SK-N-SH (cell line): ENCODE measurements around the gene SLC34A2. TPM values are rescaled to one million over a fixed set of nuclear protein-coding genes. Genes with fewer than 3 reads are reported as not detected.

Experiments
- CTCF ChIA-PET: fragments of 300-600, 350-600 bp; formaldehyde crosslinking; extraction: SDS; loops from one replicate; lab custom pipeline; 2021; lab: Yijun Ruan, JAX
- POLR2A ChIA-PET: fragments of 350-600 bp; sonication (Branson Sonifier 250); formaldehyde crosslinking; extraction: SDS; loops from one replicate; lab custom pipeline; 2020; ENCODE audit warnings: antibody characterized with exemption, inconsistent platforms; lab: Yijun Ruan, JAX
- DNase-seq: peaks from one replicate; pipeline ENCODE4 v3.0.0; 2012
- H2AFZ ChIP-seq: fragments of 200-600 bp; sonication (generic); 2 replicates; pipeline ENCODE4 v1.8.1; 2016; ENCODE audit warnings: antibody characterized with exemption, mild to moderate bottlenecking, low read depth
- H3F3A ChIP-seq: fragments of 200-600 bp; sonication (generic); replicated peaks from 2 replicates; pipeline ENCODE3; 2016; ENCODE audit warnings: antibody characterized with exemption, mild to moderate bottlenecking; ENCODE audit not compliant: insufficient read depth
- H3K27ac ChIP-seq, 2 experiments: fragments of 200-500 bp in 1 of 2; fragments of 200-600 bp in 1 of 2; sonication (Bioruptor generic) in 1 of 2; sonication (generic), shearing (Covaris generic) in 1 of 2; 2 replicates each; pipeline versions ENCODE4 v1.5.1 to v1.6.1; 2014 to 2016; ENCODE audit warnings: low read depth in 2 of 2, inconsistent platforms in 1 of 2, low read length in 1 of 2, mild to moderate bottlenecking in 1 of 2, mixed read lengths in 1 of 2
- H3K27me3 ChIP-seq: fragments of 200-600 bp; sonication (generic), shearing (Covaris generic); 2 replicates; pipeline ENCODE4 v1.6.1; 2016; ENCODE audit warnings: mixed run types; ENCODE audit not compliant: insufficient read depth
- H3K36me3 ChIP-seq, 2 experiments: fragments of 200-500 bp in 1 of 2; fragments of 200-600 bp in 1 of 2; sonication (Bioruptor generic) in 1 of 2; sonication (generic) in 1 of 2; replicated peaks in 1 of 2; 2 replicates each; pipeline versions ENCODE3 to v1.5.1; 2014 to 2016; ENCODE audit warnings: low read length in 1 of 2, mild to moderate bottlenecking in 1 of 2; ENCODE audit not compliant: insufficient read depth in 2 of 2, control insufficient read depth in 1 of 2
- H3K4me1 ChIP-seq, 2 experiments: fragments of 200-500 bp in 1 of 2; fragments of 200-600 bp in 1 of 2; sonication (Bioruptor generic) in 1 of 2; sonication (generic), shearing (Covaris generic) in 1 of 2; 2 replicates each; pipeline versions ENCODE4 v1.5.1 to v1.6.1; 2014 to 2016; ENCODE audit warnings: low read depth in 1 of 2, low read length in 1 of 2, mixed run types in 1 of 2; ENCODE audit not compliant: insufficient read depth in 2 of 2, control insufficient read depth in 1 of 2
- H3K4me2 ChIP-seq: fragments of 200-600 bp; sonication (generic), shearing (Covaris generic); 2 replicates; pipeline ENCODE4 v1.6.1; 2017; ENCODE audit warnings: mixed run types
- H3K4me3 ChIP-seq, 2 experiments: fragments of 200-500 bp in 1 of 2; fragments of 200-600 bp in 1 of 2; sonication (Bioruptor generic) in 1 of 2; sonication (generic), shearing (Covaris generic) in 1 of 2; 2 replicates each; pipeline versions ENCODE4 v1.5.1 to v1.8.1; 2014 to 2016; ENCODE audit warnings: low read depth in 2 of 2, inconsistent platforms in 1 of 2, low read length in 1 of 2, mild to moderate bottlenecking in 1 of 2, mixed read lengths in 1 of 2, moderate library complexity in 1 of 2
- H3K79me2 ChIP-seq: fragments of 200-600 bp; sonication (generic); 2 replicates; pipeline ENCODE4 v1.8.1; 2017; ENCODE audit warnings: mild to moderate bottlenecking; ENCODE audit not compliant: insufficient read depth
- H3K9ac ChIP-seq: fragments of 200-600 bp; sonication (generic); 2 replicates; pipeline ENCODE4 v1.6.1; 2017; ENCODE audit warnings: mixed run types
- H3K9me2 ChIP-seq: fragments of 200-600 bp; sonication (generic); 2 replicates; pipeline ENCODE4 v1.6.1; 2017; ENCODE audit warnings: mixed run types
- H3K9me3 ChIP-seq: fragments of 200-600 bp; sonication (generic); 2 replicates; pipeline ENCODE4 v1.6.1; 2017; ENCODE audit warnings: mixed run types, mild to moderate bottlenecking, moderate library complexity
- H4K20me1 ChIP-seq: fragments of 200-600 bp; sonication (generic); 2 replicates; pipeline ENCODE4 v1.6.1; 2017; ENCODE audit warnings: mild to moderate bottlenecking, mixed run types; ENCODE audit not compliant: insufficient read depth
- ELF1 ChIP-seq: IDR thresholded peaks from 2 replicates; pipeline ENCODE4 v1.4.0; 2012
- EZH2phosphoT487 ChIP-seq: fragments of 200-600 bp; sonication (generic); IDR thresholded peaks from 2 replicates; pipeline ENCODE4 v1.6.1; 2017; ENCODE audit warnings: low read depth, mixed run types, mild to moderate bottlenecking, antibody characterized with exemption, moderate library complexity, borderline replicate concordance
- FOXM1 ChIP-seq: IDR thresholded peaks from 2 replicates; pipeline ENCODE4 v1.4.0; 2012; ENCODE audit warnings: low read depth, mild to moderate bottlenecking
- GABPA ChIP-seq: IDR thresholded peaks from 2 replicates; pipeline ENCODE4 v1.4.0; 2012; ENCODE audit warnings: low read depth, mild to moderate bottlenecking
- GATA2 ChIP-seq: sonication (generic); formaldehyde crosslinking; IDR thresholded peaks from 2 replicates; pipeline ENCODE4 v1.5.0; 2020; ENCODE audit warnings: mild to moderate bottlenecking, missing genetic modification reagents
- IRF3 ChIP-seq: fragments of 150-350 bp; IDR thresholded peaks from 2 replicates; pipeline ENCODE4 v1.6.1; 2016; ENCODE audit warnings: mild to moderate bottlenecking, low read depth, low read length
- MXI1 ChIP-seq: IDR thresholded peaks from 2 replicates; pipeline ENCODE4 v1.6.1; 2012; ENCODE audit warnings: mild to moderate bottlenecking, low read depth, low read length, improper control_type of control experiment
- NRF1 ChIP-seq: IDR thresholded peaks from 2 replicates; pipeline ENCODE4 v1.6.1; 2012; ENCODE audit warnings: low read depth, mild to moderate bottlenecking, low read length
- RAD21 ChIP-seq: IDR thresholded peaks from 2 replicates; pipeline ENCODE4 v1.6.1; 2012; ENCODE audit warnings: mild to moderate bottlenecking, low read length
- RCOR1 ChIP-seq: fragments of 150-350 bp; IDR thresholded peaks from 2 replicates; pipeline ENCODE4 v1.6.1; 2017; ENCODE audit warnings: antibody characterized with exemption, low read length
- SIN3A ChIP-seq: IDR thresholded peaks from 2 replicates; pipeline ENCODE4 v1.6.1; 2012; ENCODE audit warnings: low read depth, mild to moderate bottlenecking, low read length, moderate library complexity, borderline replicate concordance
- SMC3 ChIP-seq: IDR thresholded peaks from 2 replicates; pipeline ENCODE4 v1.6.1; 2012; ENCODE audit warnings: low read depth, low read length, improper control_type of control experiment
- TAF1 ChIP-seq: IDR thresholded peaks from 2 replicates; pipeline ENCODE4 v1.6.1; 2012; ENCODE audit warnings: low read depth, mild to moderate bottlenecking, low read length, moderate library complexity, borderline replicate concordance
- TCF12 ChIP-seq: IDR thresholded peaks from 2 replicates; pipeline ENCODE4 v1.4.0; 2012
- TEAD4 ChIP-seq: IDR thresholded peaks from 2 replicates; pipeline ENCODE4 v1.4.0; 2012; ENCODE audit warnings: mild to moderate bottlenecking, borderline replicate concordance; ENCODE audit not compliant: insufficient read depth
- YY1 ChIP-seq: IDR thresholded peaks from 2 replicates; pipeline ENCODE4 v1.4.0; 2012; ENCODE audit warnings: low read depth, mild to moderate bottlenecking
- ZBTB33 ChIP-seq: IDR thresholded peaks from 2 replicates; pipeline ENCODE4 v1.4.0; 2012; ENCODE audit warnings: low read depth, borderline replicate concordance
- WGBS: methylation state at CpG from one replicate; pipeline ENCODE4 v1.1.6; 2017; ENCODE audit warnings: low lambda C conversion rate; 5-methylcytosine and 5-hydroxymethylcytosine counted together
- polyA plus RNA-seq, 3 experiments: library from polyadenylated mRNA; depleted of rRNA; stranded (reverse); fragments of >200 nt; gene quantifications; 2 replicates each; pipeline ENCODE4 v1.2.3, GENCODE V29; 2012
- TF ChIP-seq, protein P1 (sequence below): fragments of 150-350 bp; IDR thresholded peaks from 2 replicates; pipeline ENCODE4 v1.6.1; 2017; ENCODE audit warnings: antibody characterized with exemption, low read length, low read depth, borderline replicate concordance

SLC34A2 gene
- polyA plus RNA-seq, 1 of the 3 experiments (the other 2 are of a cell fraction): not detected

DNA sequence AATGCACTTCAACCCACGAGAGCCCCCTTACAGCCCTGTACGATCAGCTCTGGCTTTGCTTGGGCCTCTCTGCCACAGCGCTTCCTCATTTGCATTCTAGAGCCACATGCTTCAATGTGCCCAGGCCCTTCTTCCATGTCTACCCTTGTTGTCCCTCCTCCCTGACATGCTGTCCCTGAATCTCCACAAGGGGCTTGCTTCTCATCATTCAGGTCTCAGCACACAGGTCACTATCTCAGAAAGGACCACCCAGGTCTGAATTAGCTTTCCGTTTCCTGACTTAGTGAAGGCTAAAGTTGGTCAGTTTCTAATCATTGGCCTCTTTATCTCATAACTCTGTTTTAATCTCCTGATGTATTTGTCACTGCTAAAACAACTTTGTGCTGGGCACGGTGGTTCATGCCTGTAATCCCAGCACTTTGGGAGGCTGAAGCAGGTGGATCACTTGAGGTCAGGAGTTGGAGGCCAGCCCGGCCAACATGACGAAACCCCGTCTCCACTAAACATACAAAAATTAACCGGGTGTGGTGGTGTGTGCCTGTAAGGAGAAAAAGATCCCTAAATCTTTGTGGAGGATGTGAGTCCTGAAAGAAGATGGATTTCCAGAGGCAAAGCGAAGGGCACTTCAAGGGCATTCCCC is 17.9 kb upstream of the SLC34A2 start:
- H2AFZ ChIP-seq: no peak overlapping the region

GRCh38 chr4:25638221-25638601 is 17.4 kb upstream of the SLC34A2 start:
- no peak overlapping the region for H3K4me3 ChIP-seq
- no peak for TF ChIP-seq NRF1
- TF ChIP-seq SMC3: no peak
- no peak for TF ChIP-seq ELF1
- no peak for TF ChIP-seq IRF3
- TF ChIP-seq TAF1: no peak
- no peak for TF ChIP-seq GATA2 (CRISPR knock-in tag)
- no peak for TF ChIP-seq TCF12
- no peak for TF ChIP-seq GABPA
- TF ChIP-seq EZH2phosphoT487: no peak
- no peaks in the 10 kb centered on the region for H3K4me1 ChIP-seq
- H3K9me2 ChIP-seq: no peaks in the 10 kb centered on the region
- H3F3A ChIP-seq: no peaks in the 10 kb centered on the region
- no peak overlapping the region for H3K9ac ChIP-seq
- no peaks in the 10 kb centered on the region for H3K27me3 ChIP-seq
- H3K36me3 ChIP-seq: no peaks in the 10 kb centered on the region
- H3K27ac ChIP-seq: no peak overlapping the region
- H2AFZ ChIP-seq: no peak overlapping the region
- no peaks in the 10 kb centered on the region for H3K79me2 ChIP-seq
- no peaks in the 10 kb centered on the region for H4K20me1 ChIP-seq
- CTCF ChIA-PET: no interaction called here
- H3K9me3 ChIP-seq: no peaks in the 10 kb centered on the region
- POLR2A ChIA-PET: no interaction called here
- no peak overlapping the region for H3K4me2 ChIP-seq
- 56% methylated on average over 4 of the region's 4 CpGs for WGBS
- DNase-seq: no peak

More for the DNA sequence above, 17.9 kb upstream of the SLC34A2 start:
- Histone ChIP-seq H3F3A (no peaks in the 10 kb centered on the region), H3K79me2 (no peaks in the 10 kb centered on the region), H3K9me2 (no peaks in the 10 kb centered on the region), H3K27ac (no peak overlapping the region), H3K36me3 (no peaks in the 10 kb centered on the region), H4K20me1 (no peaks in the 10 kb centered on the region), H3K27me3 (no peaks in the 10 kb centered on the region), H3K9me3 (no peaks in the 10 kb centered on the region), H3K4me1 (no peaks in the 10 kb centered on the region), H3K4me3 (no peak overlapping the region), H3K4me2 (no peak overlapping the region), H3K9ac (no peak overlapping the region)
- POLR2A ChIA-PET: no interaction called here
- no peak for TF ChIP-seq ZBTB33
- TF ChIP-seq YY1: no peak
- no peak for TF ChIP-seq GATA2 (CRISPR knock-in tag)
- no peak for TF ChIP-seq TEAD4
- no peak for TF ChIP-seq ELF1
- TF ChIP-seq RAD21: no peak
- TF ChIP-seq, protein P1, sequence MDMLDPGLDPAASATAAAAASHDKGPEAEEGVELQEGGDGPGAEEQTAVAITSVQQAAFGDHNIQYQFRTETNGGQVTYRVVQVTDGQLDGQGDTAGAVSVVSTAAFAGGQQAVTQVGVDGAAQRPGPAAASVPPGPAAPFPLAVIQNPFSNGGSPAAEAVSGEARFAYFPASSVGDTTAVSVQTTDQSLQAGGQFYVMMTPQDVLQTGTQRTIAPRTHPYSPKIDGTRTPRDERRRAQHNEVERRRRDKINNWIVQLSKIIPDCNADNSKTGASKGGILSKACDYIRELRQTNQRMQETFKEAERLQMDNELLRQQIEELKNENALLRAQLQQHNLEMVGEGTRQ: no peak
- no peak for TF ChIP-seq EZH2phosphoT487
- no peak for TF ChIP-seq RCOR1
- TF ChIP-seq FOXM1: no peak
- no peak for TF ChIP-seq SIN3A
- no peak for TF ChIP-seq MXI1
- no peak for DNase-seq
- CTCF ChIA-PET: no interaction called here
- WGBS: 64% methylated on average over 10 of the region's 10 CpGs
